SK-N-SH (cell line): Measurements from ENCODE around the gene AIF1L. TPM values are rescaled to one million over a fixed set of nuclear protein-coding genes. Genes with fewer than 3 reads are reported as not detected.

Experiments used
- CTCF ChIA-PET: fragments of 300-600, 350-600 bp; formaldehyde crosslinking; extraction: SDS; loops from one replicate; lab custom pipeline; 2021; lab: Yijun Ruan, JAX
- POLR2A ChIA-PET: fragments of 350-600 bp; sonication (Branson Sonifier 250); formaldehyde crosslinking; extraction: SDS; loops from one replicate; lab custom pipeline; 2020; ENCODE audit warnings: antibody characterized with exemption, inconsistent platforms; lab: Yijun Ruan, JAX
- DNase-seq: peaks from one replicate; pipeline ENCODE4 v3.0.0; 2012
- H2AFZ ChIP-seq: fragments of 200-600 bp; sonication (generic); 2 replicates; pipeline ENCODE4 v1.8.1; 2016; ENCODE audit warnings: antibody characterized with exemption, mild to moderate bottlenecking, low read depth
- H3F3A ChIP-seq: fragments of 200-600 bp; sonication (generic); replicated peaks from 2 replicates; pipeline ENCODE3; 2016; ENCODE audit warnings: antibody characterized with exemption, mild to moderate bottlenecking; ENCODE audit not compliant: insufficient read depth
- H3K27ac ChIP-seq, 2 experiments: fragments of 200-500 bp in 1 of 2; fragments of 200-600 bp in 1 of 2; sonication (Bioruptor generic) in 1 of 2; sonication (generic), shearing (Covaris generic) in 1 of 2; 2 replicates each; pipeline versions ENCODE4 v1.5.1 to v1.6.1; 2014 to 2016; ENCODE audit warnings: low read depth in 2 of 2, inconsistent platforms in 1 of 2, low read length in 1 of 2, mild to moderate bottlenecking in 1 of 2, mixed read lengths in 1 of 2
- H3K27me3 ChIP-seq: fragments of 200-600 bp; sonication (generic), shearing (Covaris generic); 2 replicates; pipeline ENCODE4 v1.6.1; 2016; ENCODE audit warnings: mixed run types; ENCODE audit not compliant: insufficient read depth
- H3K36me3 ChIP-seq, 2 experiments: fragments of 200-500 bp in 1 of 2; fragments of 200-600 bp in 1 of 2; sonication (Bioruptor generic) in 1 of 2; sonication (generic) in 1 of 2; replicated peaks in 1 of 2; 2 replicates each; pipeline versions ENCODE3 to v1.5.1; 2014 to 2016; ENCODE audit warnings: low read length in 1 of 2, mild to moderate bottlenecking in 1 of 2; ENCODE audit not compliant: insufficient read depth in 2 of 2, control insufficient read depth in 1 of 2
- H3K4me1 ChIP-seq, 2 experiments: fragments of 200-500 bp in 1 of 2; fragments of 200-600 bp in 1 of 2; sonication (Bioruptor generic) in 1 of 2; sonication (generic), shearing (Covaris generic) in 1 of 2; 2 replicates each; pipeline versions ENCODE4 v1.5.1 to v1.6.1; 2014 to 2016; ENCODE audit warnings: low read depth in 1 of 2, low read length in 1 of 2, mixed run types in 1 of 2; ENCODE audit not compliant: insufficient read depth in 2 of 2, control insufficient read depth in 1 of 2
- H3K4me2 ChIP-seq: fragments of 200-600 bp; sonication (generic), shearing (Covaris generic); 2 replicates; pipeline ENCODE4 v1.6.1; 2017; ENCODE audit warnings: mixed run types
- H3K4me3 ChIP-seq, 2 experiments: fragments of 200-500 bp in 1 of 2; fragments of 200-600 bp in 1 of 2; sonication (Bioruptor generic) in 1 of 2; sonication (generic), shearing (Covaris generic) in 1 of 2; 2 replicates each; pipeline versions ENCODE4 v1.5.1 to v1.8.1; 2014 to 2016; ENCODE audit warnings: low read depth in 2 of 2, inconsistent platforms in 1 of 2, low read length in 1 of 2, mild to moderate bottlenecking in 1 of 2, mixed read lengths in 1 of 2, moderate library complexity in 1 of 2
- H3K79me2 ChIP-seq: fragments of 200-600 bp; sonication (generic); 2 replicates; pipeline ENCODE4 v1.8.1; 2017; ENCODE audit warnings: mild to moderate bottlenecking; ENCODE audit not compliant: insufficient read depth
- H3K9ac ChIP-seq: fragments of 200-600 bp; sonication (generic); 2 replicates; pipeline ENCODE4 v1.6.1; 2017; ENCODE audit warnings: mixed run types
- H3K9me2 ChIP-seq: fragments of 200-600 bp; sonication (generic); 2 replicates; pipeline ENCODE4 v1.6.1; 2017; ENCODE audit warnings: mixed run types
- H3K9me3 ChIP-seq: fragments of 200-600 bp; sonication (generic); 2 replicates; pipeline ENCODE4 v1.6.1; 2017; ENCODE audit warnings: mixed run types, mild to moderate bottlenecking, moderate library complexity
- H4K20me1 ChIP-seq: fragments of 200-600 bp; sonication (generic); 2 replicates; pipeline ENCODE4 v1.6.1; 2017; ENCODE audit warnings: mild to moderate bottlenecking, mixed run types; ENCODE audit not compliant: insufficient read depth
- CHD2 ChIP-seq: fragments of 150-350 bp; IDR thresholded peaks from 2 replicates; pipeline ENCODE4 v1.6.1; 2018; ENCODE audit warnings: low read length; ENCODE audit not compliant: partially characterized antibody
- EZH2phosphoT487 ChIP-seq: fragments of 200-600 bp; sonication (generic); IDR thresholded peaks from 2 replicates; pipeline ENCODE4 v1.6.1; 2017; ENCODE audit warnings: low read depth, mixed run types, mild to moderate bottlenecking, antibody characterized with exemption, moderate library complexity, borderline replicate concordance
- FOSL2 ChIP-seq: IDR thresholded peaks from 2 replicates; pipeline ENCODE4 v1.4.0; 2012; ENCODE audit warnings: low read depth, mild to moderate bottlenecking, moderate library complexity, borderline replicate concordance
- GATA2 ChIP-seq: sonication (generic); formaldehyde crosslinking; IDR thresholded peaks from 2 replicates; pipeline ENCODE4 v1.5.0; 2020; ENCODE audit warnings: mild to moderate bottlenecking, missing genetic modification reagents
- POLR2AphosphoS5 ChIP-seq: IDR thresholded peaks from 2 replicates; pipeline ENCODE4 v1.6.1; 2012; ENCODE audit warnings: low read depth, low read length
- RFX5 ChIP-seq: IDR thresholded peaks from 2 replicates; pipeline ENCODE4 v1.6.1; 2012; ENCODE audit warnings: mild to moderate bottlenecking, improper control_type of control experiment, low read length
- RXRA ChIP-seq: IDR thresholded peaks from 2 replicates; pipeline ENCODE4 v1.4.0; 2012; ENCODE audit warnings: low read depth, mild to moderate bottlenecking, borderline replicate concordance
- TAF1 ChIP-seq: IDR thresholded peaks from 2 replicates; pipeline ENCODE4 v1.6.1; 2012; ENCODE audit warnings: low read depth, mild to moderate bottlenecking, low read length, moderate library complexity, borderline replicate concordance
- TEAD4 ChIP-seq: IDR thresholded peaks from 2 replicates; pipeline ENCODE4 v1.4.0; 2012; ENCODE audit warnings: mild to moderate bottlenecking, borderline replicate concordance; ENCODE audit not compliant: insufficient read depth
- USF2 ChIP-seq: fragments of 150-350 bp; IDR thresholded peaks from 2 replicates; pipeline ENCODE4 v1.6.1; 2017; ENCODE audit warnings: antibody characterized with exemption, low read length, low read depth, borderline replicate concordance
- WGBS: methylation state at CpG from one replicate; pipeline ENCODE4 v1.1.6; 2017; ENCODE audit warnings: low lambda C conversion rate; 5-methylcytosine and 5-hydroxymethylcytosine counted together
- polyA plus RNA-seq, 3 experiments: library from polyadenylated mRNA; depleted of rRNA; stranded (reverse); fragments of >200 nt; gene quantifications; 2 replicates each; pipeline ENCODE4 v1.2.3, GENCODE V29; 2012
- TF ChIP-seq, protein P1 (sequence below): IDR thresholded peaks from 2 replicates; pipeline ENCODE4; 2012
- TF ChIP-seq, protein P2 (sequence below): IDR thresholded peaks from 2 replicates; pipeline ENCODE4 v1.6.1; 2012; ENCODE audit warnings: mild to moderate bottlenecking, low read depth, low read length, moderate library complexity

AIF1L gene
- polyA plus RNA-seq, 1 of the 3 experiments (the other 2 are of a cell fraction), result 0.26 TPM

DNA sequence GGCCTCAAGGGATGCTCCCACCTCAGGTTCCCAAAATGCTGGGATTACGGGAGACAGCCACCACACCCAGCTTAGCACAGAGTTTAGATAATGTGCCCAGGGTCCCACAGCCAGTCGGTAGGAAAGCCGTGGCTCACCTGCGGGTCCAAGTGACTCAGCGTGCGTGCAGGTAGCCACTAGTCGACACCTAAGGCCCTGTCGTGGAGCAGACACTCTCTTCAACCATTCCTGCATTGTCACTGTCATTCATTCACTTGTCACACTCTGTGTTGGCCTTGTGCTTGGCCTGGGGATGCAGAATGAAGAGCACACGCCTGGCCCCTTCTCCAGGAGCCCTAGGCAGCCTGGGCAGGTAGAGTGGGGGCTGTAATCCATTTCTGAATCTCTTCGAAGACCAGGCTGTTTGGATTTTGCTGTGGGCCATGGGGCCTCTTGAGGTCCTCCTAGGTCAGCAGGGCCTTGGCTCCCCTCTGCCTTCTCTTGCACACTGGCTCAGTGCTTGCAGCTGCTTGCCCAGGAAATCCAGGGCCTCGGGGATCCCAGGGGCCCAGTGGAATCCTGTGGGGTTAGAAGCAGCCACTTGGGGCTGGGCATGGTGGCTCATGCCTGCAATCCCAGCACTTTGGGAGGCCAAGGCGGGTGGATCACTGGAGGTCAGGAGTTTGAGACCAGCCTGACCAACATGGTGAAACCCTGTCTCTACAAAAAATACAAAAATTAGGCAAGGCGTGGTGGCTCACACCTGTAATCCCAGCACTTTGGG is 6.1 kb upstream of the AIF1L start (continued):
- TF ChIP-seq USF2 (no peak), GATA2 (CRISPR knock-in tag) (no peak), RFX5 (no peak), RXRA (no peak), TAF1 (no peak), EZH2phosphoT487 (no peak)
- TF ChIP-seq, protein P1, sequence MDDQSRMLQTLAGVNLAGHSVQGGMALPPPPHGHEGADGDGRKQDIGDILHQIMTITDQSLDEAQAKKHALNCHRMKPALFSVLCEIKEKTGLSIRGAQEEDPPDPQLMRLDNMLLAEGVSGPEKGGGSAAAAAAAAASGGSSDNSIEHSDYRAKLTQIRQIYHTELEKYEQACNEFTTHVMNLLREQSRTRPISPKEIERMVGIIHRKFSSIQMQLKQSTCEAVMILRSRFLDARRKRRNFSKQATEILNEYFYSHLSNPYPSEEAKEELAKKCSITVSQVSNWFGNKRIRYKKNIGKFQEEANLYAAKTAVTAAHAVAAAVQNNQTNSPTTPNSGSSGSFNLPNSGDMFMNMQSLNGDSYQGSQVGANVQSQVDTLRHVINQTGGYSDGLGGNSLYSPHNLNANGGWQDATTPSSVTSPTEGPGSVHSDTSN, result no peak

- CTCF ChIA-PET, result interaction anchor here (1.1 to 1.2 kb wide), 3 partner anchors 12 to 245 kb away, joined by 3 to 4 read pairs (median 3); no protein-coding TSS in a partner anchor
- no peak overlapping the region for H3K4me3 ChIP-seq
- no peaks in the 10 kb centered on the region for H3F3A ChIP-seq
- H3K36me3 ChIP-seq, result no peaks in the 10 kb centered on the region
- peaks cover 0 to 20% of the 10 kb centered on the region in 2 experiments; a peak in 1 of 4 replicates for H3K4me1 ChIP-seq
- no peaks in the 10 kb centered on the region for H4K20me1 ChIP-seq
- POLR2A ChIA-PET, result no interaction called here
- no peak overlapping the region for H3K9ac ChIP-seq
- TF ChIP-seq FOSL2, result no peak
- no peak for TF ChIP-seq RFX5
- TF ChIP-seq POLR2AphosphoS5, result no peak
- TF ChIP-seq, protein P2, sequence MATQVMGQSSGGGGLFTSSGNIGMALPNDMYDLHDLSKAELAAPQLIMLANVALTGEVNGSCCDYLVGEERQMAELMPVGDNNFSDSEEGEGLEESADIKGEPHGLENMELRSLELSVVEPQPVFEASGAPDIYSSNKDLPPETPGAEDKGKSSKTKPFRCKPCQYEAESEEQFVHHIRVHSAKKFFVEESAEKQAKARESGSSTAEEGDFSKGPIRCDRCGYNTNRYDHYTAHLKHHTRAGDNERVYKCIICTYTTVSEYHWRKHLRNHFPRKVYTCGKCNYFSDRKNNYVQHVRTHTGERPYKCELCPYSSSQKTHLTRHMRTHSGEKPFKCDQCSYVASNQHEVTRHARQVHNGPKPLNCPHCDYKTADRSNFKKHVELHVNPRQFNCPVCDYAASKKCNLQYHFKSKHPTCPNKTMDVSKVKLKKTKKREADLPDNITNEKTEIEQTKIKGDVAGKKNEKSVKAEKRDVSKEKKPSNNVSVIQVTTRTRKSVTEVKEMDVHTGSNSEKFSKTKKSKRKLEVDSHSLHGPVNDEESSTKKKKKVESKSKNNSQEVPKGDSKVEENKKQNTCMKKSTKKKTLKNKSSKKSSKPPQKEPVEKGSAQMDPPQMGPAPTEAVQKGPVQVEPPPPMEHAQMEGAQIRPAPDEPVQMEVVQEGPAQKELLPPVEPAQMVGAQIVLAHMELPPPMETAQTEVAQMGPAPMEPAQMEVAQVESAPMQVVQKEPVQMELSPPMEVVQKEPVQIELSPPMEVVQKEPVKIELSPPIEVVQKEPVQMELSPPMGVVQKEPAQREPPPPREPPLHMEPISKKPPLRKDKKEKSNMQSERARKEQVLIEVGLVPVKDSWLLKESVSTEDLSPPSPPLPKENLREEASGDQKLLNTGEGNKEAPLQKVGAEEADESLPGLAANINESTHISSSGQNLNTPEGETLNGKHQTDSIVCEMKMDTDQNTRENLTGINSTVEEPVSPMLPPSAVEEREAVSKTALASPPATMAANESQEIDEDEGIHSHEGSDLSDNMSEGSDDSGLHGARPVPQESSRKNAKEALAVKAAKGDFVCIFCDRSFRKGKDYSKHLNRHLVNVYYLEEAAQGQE, result no peak
- TF ChIP-seq GATA2 (CRISPR knock-in tag), result no peak
- TF ChIP-seq TEAD4, result no peak
- TF ChIP-seq CHD2, result no peak
- TF ChIP-seq, all 33 proteins: peak for 0
- Histone ChIP-seq H3K79me2 (no peaks in the 10 kb centered on the region), H3K4me2 (no peak overlapping the region), H3K27ac (no peak overlapping the region), H3K27me3 (peaks cover 16% of the 10 kb centered on the region), H3K9me3 (no peaks in the 10 kb centered on the region), H3K9me2 (no peaks in the 10 kb centered on the region), H2AFZ (no peak overlapping the region)
- WGBS, result 62% methylated on average over 4 of the region's 19 CpGs
- DNase-seq, result no peak
These were observed 4.9 kb upstream of the AIF1L start for GRCh38 chr9:131091352-131091992.
